H9 (cell line): Measurements from ENCODE around the gene CHST15. TPM values are rescaled to one million over a fixed set of nuclear protein-coding genes. Genes with fewer than 3 reads are reported as not detected.

ENCODE experiments used
- DNase-seq: peaks from one replicate; pipeline ENCODE4 v3.0.0-alpha.2; 2017
- H2AFZ ChIP-seq: one replicate; pipeline ENCODE4 v1.6.1; 2013; ENCODE audit warnings: mild to moderate bottlenecking, low read length, control low read depth, moderate library complexity
- H2AK5ac ChIP-seq: 2 replicates; pipeline ENCODE4 v1.6.1; 2013; ENCODE audit warnings: low read length, control low read depth, mixed read lengths; ENCODE audit not compliant: insufficient read length
- H2BK120ac ChIP-seq: one replicate; pipeline ENCODE4 v1.6.1; 2013; ENCODE audit warnings: low read depth, mild to moderate bottlenecking, low read length, control low read depth, inconsistent platforms; ENCODE audit not compliant: poor library complexity, severe bottlenecking
- H2BK12ac ChIP-seq: 2 replicates; pipeline ENCODE4 v1.6.1; 2013; ENCODE audit warnings: low read length, control low read depth, mixed read lengths, low read depth; ENCODE audit not compliant: insufficient read length
- H2BK15ac ChIP-seq: 2 replicates; pipeline ENCODE4 v1.6.1; 2013; ENCODE audit warnings: low read depth, low read length, control low read depth
- H2BK20ac ChIP-seq: one replicate; pipeline ENCODE4 v1.6.1; 2013; ENCODE audit warnings: low read depth, mild to moderate bottlenecking, low read length, control low read depth, inconsistent platforms; ENCODE audit not compliant: poor library complexity, severe bottlenecking
- H2BK5ac ChIP-seq: 2 replicates; pipeline ENCODE4 v1.6.1; 2013; ENCODE audit warnings: low read length, control low read depth, mixed read lengths; ENCODE audit not compliant: insufficient read length
- H3K14ac ChIP-seq: 2 replicates; pipeline ENCODE4 v1.6.1; 2013; ENCODE audit warnings: low read length, control low read depth; ENCODE audit not compliant: insufficient read depth
- H3K18ac ChIP-seq: 2 replicates; pipeline ENCODE4 v1.6.1; 2013; ENCODE audit warnings: low read depth, mild to moderate bottlenecking, mixed read lengths, low read length, control low read depth; ENCODE audit not compliant: insufficient read length
- H3K23ac ChIP-seq: 2 replicates; pipeline ENCODE4 v1.6.1; 2013; ENCODE audit warnings: low read length, control low read depth, mixed read lengths, low read depth; ENCODE audit not compliant: insufficient read length
- H3K23me2 ChIP-seq: 2 replicates; pipeline ENCODE4 v1.6.1; 2013; ENCODE audit warnings: low read depth, mild to moderate bottlenecking, mixed read lengths, low read length, control low read depth; ENCODE audit not compliant: insufficient read length, poor library complexity, severe bottlenecking
- H3K27ac ChIP-seq: 2 replicates; pipeline ENCODE4 v1.5.1; 2013; ENCODE audit warnings: low read length, control low read depth, mixed read lengths, low read depth; ENCODE audit not compliant: insufficient read length
- H3K27me3 ChIP-seq: 2 replicates; pipeline ENCODE4 v1.6.1; 2013; ENCODE audit warnings: low read length, control low read depth, inconsistent platforms; ENCODE audit not compliant: insufficient read depth
- H3K4ac ChIP-seq: 2 replicates; pipeline ENCODE4 v1.6.1; 2013; ENCODE audit warnings: low read depth, mild to moderate bottlenecking, control low read depth, inconsistent platforms, low read length, moderate library complexity
- H3K4me1 ChIP-seq: 2 replicates; pipeline ENCODE4 v1.6.1; 2013; ENCODE audit warnings: low read length, control low read depth, inconsistent platforms; ENCODE audit not compliant: insufficient read depth
- H3K4me2 ChIP-seq: 2 replicates; pipeline ENCODE4 v1.6.1; 2013; ENCODE audit warnings: low read length, control low read depth, mixed read lengths; ENCODE audit not compliant: insufficient read length, insufficient read depth
- H3K56ac ChIP-seq: 2 replicates; pipeline ENCODE4 v1.6.1; 2013; ENCODE audit warnings: low read depth, mild to moderate bottlenecking, mixed read lengths, low read length, control low read depth; ENCODE audit not compliant: insufficient read length
- H3K79me1 ChIP-seq: 2 replicates; pipeline ENCODE4 v1.6.1; 2013; ENCODE audit warnings: low read depth, mild to moderate bottlenecking, moderate library complexity, low read length, control low read depth, inconsistent platforms; ENCODE audit not compliant: insufficient read depth, poor library complexity, severe bottlenecking
- H3K79me2 ChIP-seq: 2 replicates; pipeline ENCODE4 v1.6.1; 2013; ENCODE audit warnings: low read length, control low read depth, inconsistent platforms; ENCODE audit not compliant: insufficient read depth
- H3K9ac ChIP-seq: 2 replicates; pipeline ENCODE4 v1.6.1; 2013; ENCODE audit warnings: low read length, control low read depth, mixed read lengths; ENCODE audit not compliant: insufficient read length; ENCODE audit errors: extremely low read depth
- H3K9me3 ChIP-seq: one replicate; pipeline ENCODE4 v1.6.1; 2013; ENCODE audit warnings: low read depth, low read length, inconsistent platforms; ENCODE audit not compliant: control insufficient read depth
- H3T11ph ChIP-seq: one replicate; pipeline ENCODE4 v1.6.1; 2013; ENCODE audit warnings: mild to moderate bottlenecking, low read length, control low read depth, inconsistent platforms
- H4K20me1 ChIP-seq: one replicate; pipeline ENCODE4 v1.6.1; 2013; ENCODE audit not compliant: control insufficient read depth, insufficient read length, insufficient read depth
- H4K5ac ChIP-seq: 2 replicates; pipeline ENCODE4 v1.6.1; 2013; ENCODE audit warnings: low read depth, mild to moderate bottlenecking, mixed read lengths, low read length, control low read depth; ENCODE audit not compliant: insufficient read length
- H4K8ac ChIP-seq: replicated peaks from 2 replicates; pipeline ENCODE4 v1.6.1; 2013; ENCODE audit warnings: low read length, control low read depth, mixed read lengths, low read depth; ENCODE audit not compliant: insufficient read length
- H4K91ac ChIP-seq: 2 replicates; pipeline ENCODE4 v1.6.1; 2013; ENCODE audit warnings: low read depth, mild to moderate bottlenecking, moderate library complexity, mixed read lengths, low read length, control low read depth; ENCODE audit not compliant: insufficient read length
- H3K27ac Mint-ChIP-seq, 3 experiments: 2 replicates in 2 of 3; 3 replicates in 1 of 3; pipeline ENCODE4 v1.8.0; 2020 to 2021; ENCODE audit warnings: mixed read lengths in 3 of 3, mild to moderate bottlenecking in 1 of 3, moderate library complexity in 1 of 3
- H3K27me3 Mint-ChIP-seq: 2 replicates; pipeline ENCODE4 v1.8.0; 2021; ENCODE audit warnings: low read depth, mild to moderate bottlenecking, moderate library complexity, mixed read lengths
- H3K36me3 Mint-ChIP-seq, 3 experiments: 2 replicates in 2 of 3; 3 replicates in 1 of 3; pipeline ENCODE4 v1.8.0; 2020 to 2021; ENCODE audit warnings: low read depth in 3 of 3, mixed read lengths in 3 of 3; ENCODE audit not compliant: insufficient read depth in 1 of 3
- H3K4me1 Mint-ChIP-seq, 2 experiments: 2 replicates each; pipeline ENCODE4 v1.8.0; 2020; ENCODE audit warnings: mixed read lengths in 2 of 2
- H3K4me3 Mint-ChIP-seq, 2 experiments: 2 replicates in 1 of 2; 3 replicates in 1 of 2; pipeline ENCODE4 v1.8.0; 2020 to 2021; ENCODE audit warnings: mild to moderate bottlenecking in 2 of 2, mixed read lengths in 2 of 2, moderate library complexity in 1 of 2
- H3K9me3 Mint-ChIP-seq, 2 experiments: 2 replicates in 1 of 2; 3 replicates in 1 of 2; pipeline ENCODE4 v1.8.0; 2020; ENCODE audit warnings: mild to moderate bottlenecking in 2 of 2, mixed read lengths in 2 of 2, moderate library complexity in 1 of 2
- WGBS: extraction: QIAGEN DNeasy Blood & Tissue Kit; methylation state at CpG from one replicate; pipeline ENCODE4 v1.1.7; 2013; ENCODE audit warnings: missing lambda C conversion rate, low lambda C conversion rate, mixed read lengths; ENCODE audit not compliant: insufficient read length; ENCODE audit errors: extremely low coverage; 5-methylcytosine and 5-hydroxymethylcytosine counted together
- total RNA-seq: library from RNA; stranded (reverse); gene quantifications from 2 replicates; pipeline ENCODE4 v1.2.1, GENCODE V29; 2021
- TF ChIP-seq, protein P1 (sequence below): fragments of 200-600 bp; sonication (generic); conservative IDR thresholded peaks from 3 replicates; pipeline ENCODE4 v1.8.0; 2021; ENCODE audit warnings: antibody characterized with exemption, mild to moderate bottlenecking

CHST15 gene
- total RNA-seq, 1 experiment from 2014 or later, result 8.7 TPM

DNA sequence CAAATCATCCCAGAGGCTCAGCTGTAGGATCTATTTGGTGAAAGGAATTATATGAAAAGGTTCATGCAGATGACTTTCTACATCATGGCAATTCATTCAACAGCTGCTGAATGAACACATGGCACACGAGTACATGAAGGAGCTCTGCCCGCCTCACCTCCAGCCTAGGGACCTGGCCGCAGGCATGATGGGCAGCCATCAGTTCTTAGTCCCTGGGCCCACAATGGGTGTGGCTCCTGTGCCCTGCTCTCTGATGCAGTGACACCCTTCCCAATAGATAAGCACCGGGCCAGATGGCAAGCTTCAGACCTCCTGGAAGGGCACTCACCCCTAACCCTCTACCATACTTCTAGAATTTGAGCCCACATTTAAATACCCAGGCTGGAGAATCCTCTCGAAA is 3.5 kb downstream of the CHST15 start:
- Histone ChIP-seq H2BK20ac (no peak overlapping the region), H3K27ac (no peak overlapping the region), H3T11ph (no peak overlapping the region), H3K14ac (no peak overlapping the region), H3K9ac (no peak overlapping the region), H2AK5ac (no peak overlapping the region), H3K56ac (no peak overlapping the region), H2BK5ac (no peak overlapping the region), H2BK120ac (no peak overlapping the region), H3K4me1 (no peaks in the 10 kb centered on the region), H3K79me1 (no peaks in the 10 kb centered on the region), H4K8ac (no peak overlapping the region), H3K4ac (no peak overlapping the region), H2BK12ac (no peak overlapping the region), H2BK15ac (no peak overlapping the region), H3K23me2 (peaks cover 19% of the 10 kb centered on the region), H3K23ac (no peak overlapping the region), H3K9me3 (no peaks in the 10 kb centered on the region), H4K20me1 (no peaks in the 10 kb centered on the region), H3K4me2 (no peak overlapping the region), H3K18ac (no peak overlapping the region), H3K27me3 (peaks cover 5% of the 10 kb centered on the region; the same call in 1 of the 2 replicates), H3K79me2 (no peaks in the 10 kb centered on the region), H4K91ac (no peak overlapping the region), H2AFZ (no peak overlapping the region), H4K5ac (no peak overlapping the region)
- Mint-ChIP-seq H3K4me1 (peaks cover 31 to 34% of the 10 kb centered on the region in 2 experiments), H3K4me3 (no peak overlapping the region), H3K9me3 (no peaks in the 10 kb centered on the region; a peak in 2 of 5 replicates), H3K27ac (no peak overlapping the region), H3K36me3 (peaks cover 0 to 3% (median 0%) of the 10 kb centered on the region in 3 experiments; a peak in 3 of 7 replicates), H3K27me3 (peaks cover 54% of the 10 kb centered on the region)
- no peak for DNase-seq
- WGBS, result no CpG with 5 or more reads among the region's 5 CpGs
- TF ChIP-seq, protein P1, sequence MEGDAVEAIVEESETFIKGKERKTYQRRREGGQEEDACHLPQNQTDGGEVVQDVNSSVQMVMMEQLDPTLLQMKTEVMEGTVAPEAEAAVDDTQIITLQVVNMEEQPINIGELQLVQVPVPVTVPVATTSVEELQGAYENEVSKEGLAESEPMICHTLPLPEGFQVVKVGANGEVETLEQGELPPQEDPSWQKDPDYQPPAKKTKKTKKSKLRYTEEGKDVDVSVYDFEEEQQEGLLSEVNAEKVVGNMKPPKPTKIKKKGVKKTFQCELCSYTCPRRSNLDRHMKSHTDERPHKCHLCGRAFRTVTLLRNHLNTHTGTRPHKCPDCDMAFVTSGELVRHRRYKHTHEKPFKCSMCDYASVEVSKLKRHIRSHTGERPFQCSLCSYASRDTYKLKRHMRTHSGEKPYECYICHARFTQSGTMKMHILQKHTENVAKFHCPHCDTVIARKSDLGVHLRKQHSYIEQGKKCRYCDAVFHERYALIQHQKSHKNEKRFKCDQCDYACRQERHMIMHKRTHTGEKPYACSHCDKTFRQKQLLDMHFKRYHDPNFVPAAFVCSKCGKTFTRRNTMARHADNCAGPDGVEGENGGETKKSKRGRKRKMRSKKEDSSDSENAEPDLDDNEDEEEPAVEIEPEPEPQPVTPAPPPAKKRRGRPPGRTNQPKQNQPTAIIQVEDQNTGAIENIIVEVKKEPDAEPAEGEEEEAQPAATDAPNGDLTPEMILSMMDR, result no peak
